GM18909 (cell line): ENCODE measurements around the gene GFPT2.

ENCODE experiments used
- ATAC-seq: cut with Tn5 transposase; IDR thresholded peaks from one replicate; pipeline ENCODE4 v1.9.1; 2021; ENCODE audit warnings: mild to moderate bottlenecking; ENCODE audit not compliant: unreplicated experiment, poor library complexity

The GFPT2 gene

GRCh38 chr5:180290568-180291233, 62.4 kb downstream of the GFPT2 start:
- no peak for ATAC-seq

GRCh38 chr5:180289966-180290365, 63.2 kb downstream of the GFPT2 start:
- ATAC-seq = no peak

GRCh38 chr5:180289433-180289832, 63.7 kb downstream of the GFPT2 start:
- no peak for ATAC-seq

DNA sequence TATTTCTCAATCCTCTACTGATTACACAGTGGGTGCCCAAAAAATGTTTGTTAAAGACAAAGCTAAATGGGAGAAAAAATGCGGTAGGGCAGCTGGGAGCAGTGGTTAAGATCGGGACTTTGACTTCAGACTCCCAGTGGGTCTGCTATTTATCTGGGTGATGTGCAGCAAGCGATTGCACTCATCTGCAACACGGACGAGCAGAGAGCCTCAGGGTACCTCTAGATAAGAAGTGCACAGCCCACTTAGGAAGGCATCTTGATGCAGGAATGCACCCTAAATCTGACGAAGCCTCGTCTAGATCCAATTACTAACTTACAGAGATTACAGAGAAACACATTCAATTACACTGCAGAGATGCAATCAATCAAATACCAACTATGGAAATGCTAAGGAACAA, 65.3 kb downstream of the GFPT2 start:
- no peak for ATAC-seq

DNA sequence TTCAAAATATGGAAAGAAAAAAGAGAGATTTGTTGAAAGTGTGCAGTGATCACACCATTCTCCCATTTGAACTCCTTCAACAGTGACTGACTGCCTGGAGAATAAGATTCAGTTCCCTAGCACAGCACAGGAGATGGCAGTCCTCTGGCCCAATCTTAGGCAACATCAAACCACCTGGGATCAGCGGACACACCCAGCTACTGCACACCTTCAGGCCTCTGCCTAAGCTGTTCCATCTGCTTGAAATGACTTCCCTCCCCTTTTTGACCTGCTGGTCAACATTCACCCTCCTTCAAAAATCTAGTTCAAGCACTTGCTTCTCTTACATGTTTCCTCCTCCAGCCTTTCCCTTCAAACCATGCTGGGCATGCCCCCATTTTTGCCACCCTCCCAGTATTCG, 65.7 kb downstream of the GFPT2 start:
- no peak for ATAC-seq

DNA sequence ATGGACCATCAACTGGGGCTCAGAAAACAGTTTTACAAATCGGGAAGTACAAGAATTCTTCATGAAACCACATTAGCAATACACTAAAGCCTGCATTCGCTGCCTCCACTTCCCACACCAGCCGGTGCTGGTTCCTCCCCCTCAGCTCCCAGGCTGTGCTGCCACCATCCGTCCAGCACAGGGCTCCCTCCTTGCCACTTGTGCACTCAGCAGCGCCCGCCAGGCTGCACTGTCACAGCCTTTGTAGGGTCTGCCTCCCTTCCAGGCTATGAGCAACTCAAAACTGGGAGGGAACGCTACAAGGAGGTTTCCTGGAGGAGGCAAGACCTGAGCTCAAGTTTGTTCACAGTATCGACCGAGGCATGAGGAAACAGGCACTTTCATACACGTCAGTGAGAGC, 69.0 kb downstream of the GFPT2 start:
- ATAC-seq = no peak

- ATAC-seq = no peak
Measured at GRCh38 chr5:180283026-180283615, 70.0 kb downstream of the GFPT2 start.

- ATAC-seq = no peak
Measured at GRCh38 chr5:180282281-180282680, 70.9 kb downstream of the GFPT2 start.

- ATAC-seq = no peak
Measured at GRCh38 chr5:180281706-180282105, 71.4 kb downstream of the GFPT2 start.

DNA sequence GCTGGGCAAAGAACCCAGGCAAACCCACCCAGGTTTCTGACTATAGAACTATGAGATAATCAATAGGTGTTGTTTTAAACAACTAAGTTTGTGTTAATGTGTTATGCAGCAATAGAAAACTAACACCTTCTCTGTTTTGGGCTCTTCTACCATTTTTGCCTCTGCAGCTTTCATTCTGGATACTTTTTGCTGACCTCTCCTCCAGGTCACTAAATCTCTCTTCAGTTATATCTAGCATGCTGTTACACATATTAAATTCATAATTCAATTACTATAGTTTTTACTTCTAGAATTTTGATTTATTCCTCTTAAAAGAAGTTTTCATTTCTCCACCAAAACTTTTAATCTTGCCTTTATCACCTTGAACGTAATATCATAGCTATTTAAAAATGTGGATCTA, 78.4 kb downstream of the GFPT2 start:
- no peak for ATAC-seq

GRCh38 chr5:180271221-180271620, 81.9 kb downstream of the GFPT2 start:
- ATAC-seq = no peak

DNA sequence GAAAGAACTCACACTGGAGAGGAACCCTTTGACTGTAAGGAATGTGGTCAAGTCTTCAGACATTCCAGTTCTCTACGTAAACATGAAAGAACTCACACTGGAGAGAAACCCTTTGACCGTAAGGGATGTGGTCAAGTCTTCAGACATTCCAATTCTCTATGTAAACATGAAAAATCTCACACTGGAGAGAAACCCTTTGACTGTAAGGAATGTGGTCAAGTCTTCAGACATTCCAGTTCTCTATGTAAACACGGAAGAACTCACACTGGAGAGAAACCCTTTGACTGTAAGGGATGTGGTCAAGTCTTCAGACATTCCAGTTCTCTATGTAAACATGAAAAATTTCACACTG, 93.9 kb downstream of the GFPT2 start:
- no peak for ATAC-seq

- ATAC-seq = no peak
Measured at GRCh38 chr5:180253036-180253824, 99.9 kb downstream of the GFPT2 start.

DNA sequence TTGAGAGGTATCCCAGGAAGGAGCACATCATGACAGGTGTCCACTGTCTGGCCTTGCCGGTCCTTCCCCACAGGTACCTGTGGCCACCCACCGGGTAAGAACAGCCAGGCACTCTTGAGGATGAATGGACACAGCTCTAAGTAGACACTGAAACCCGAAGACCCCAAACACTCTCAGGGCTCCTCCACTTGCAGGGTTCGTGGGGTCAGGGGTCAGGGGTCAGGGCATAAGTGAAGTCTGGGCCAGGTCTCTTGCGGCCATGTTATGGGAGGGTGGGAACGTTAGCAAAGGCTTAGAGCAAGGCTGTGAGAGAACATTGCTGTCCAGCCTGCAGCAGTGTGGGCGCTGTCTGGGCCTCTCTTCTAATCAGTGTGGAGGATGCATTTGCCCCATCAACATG, 101.2 kb downstream of the GFPT2 start:
- ATAC-seq = no peak

DNA sequence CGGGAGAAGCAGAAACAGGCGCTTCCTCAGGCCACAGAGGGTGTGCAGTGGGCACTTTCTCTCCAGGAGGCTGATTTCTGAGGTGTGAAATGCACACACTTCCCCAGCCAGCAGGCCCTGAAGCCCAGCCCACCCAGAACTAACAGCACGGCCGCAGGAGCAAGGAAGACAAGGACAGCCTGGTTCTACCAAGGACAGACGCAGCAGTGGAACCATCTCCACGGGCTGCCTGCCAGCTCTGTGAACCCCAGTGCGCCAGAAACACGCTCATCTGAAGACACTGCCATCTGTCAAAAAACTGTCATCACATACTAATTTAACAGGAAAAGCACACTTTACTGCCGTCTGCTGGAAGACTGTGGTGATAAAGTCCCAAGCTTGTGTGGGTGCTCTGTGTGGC, 102.0 kb downstream of the GFPT2 start:
- ATAC-seq = no peak
